ENCODE measurements around the gene SLC9A4.
A peak's percentile ranks its signal among the peaks of the same experiment; 100 is the strongest.

SLC9A4 gene

GRCh38 chr2:102438111-102438510, 34.9 kb upstream of the SLC9A4 start:
- DNase-seq (ENCODE audit: low read depth in 1 of 2, low spot score in 1 of 2) = no peak

GRCh38 chr2:102438578-102438977, 34.4 kb upstream of the SLC9A4 start:
- no peaks in the 10 kb centered on the region for H3K27me3 ChIP-seq (ENCODE audit: insufficient read depth, poor library complexity, severe bottlenecking)
- TF ChIP-seq GABPA (IDR thresholded peaks at IDR 0.05; ENCODE audit: low read depth) = no peak
- TF ChIP-seq SPI1 (IDR thresholded peaks at IDR 0.05; ENCODE audit: borderline replicate concordance, low read depth) = peak; percentile 40; the same call in 1 of the 2 replicates

More at GRCh38 chr2:102438111-102438510, 34.9 kb upstream of the SLC9A4 start:
- no peak for TF ChIP-seq CTCF (IDR thresholded peaks at IDR 0.05; ENCODE audit: insufficient read depth, low read length)
- TF ChIP-seq GABPA (IDR thresholded peaks at IDR 0.05; ENCODE audit: low read depth) = no peak
- TF ChIP-seq REST (IDR thresholded peaks at IDR 0.05; ENCODE audit: insufficient replicate concordance, low read depth) = no peak
- no peak for TF ChIP-seq POLR2AphosphoS5 (IDR thresholded peaks at IDR 0.05; ENCODE audit: low read depth)
- TF ChIP-seq SPI1 (IDR thresholded peaks at IDR 0.05; ENCODE audit: borderline replicate concordance, low read depth) = no peak
- Histone ChIP-seq H3K27me3 (ENCODE audit: insufficient read depth, poor library complexity, severe bottlenecking) (no peaks in the 10 kb centered on the region), H3K4me3 (replicated peaks; ENCODE audit: insufficient read depth, low read length) (no peak overlapping the region), H3K27ac (replicated peaks) (0 out of 2 replicates have a peak overlapping the region, but pooled peaks have one; percentile 12)

GRCh38 chr2:102439065-102439695, 33.8 kb upstream of the SLC9A4 start:
- H3K27me3 ChIP-seq (ENCODE audit: insufficient read depth, poor library complexity, severe bottlenecking) = no peaks in the 10 kb centered on the region
- H3K27ac ChIP-seq (replicated peaks) = no peak overlapping the region
- no peak for DNase-seq (ENCODE audit: low read depth in 1 of 2, low spot score in 1 of 2)
- no peak for TF ChIP-seq POLR2AphosphoS5 (IDR thresholded peaks at IDR 0.05; ENCODE audit: low read depth)
- no peak for TF ChIP-seq CTCF (IDR thresholded peaks at IDR 0.05; ENCODE audit: insufficient read depth, low read length)
- TF ChIP-seq REST (IDR thresholded peaks at IDR 0.05; ENCODE audit: insufficient replicate concordance, low read depth) = no peak
- no peak for TF ChIP-seq GABPA (IDR thresholded peaks at IDR 0.05; ENCODE audit: low read depth)
- TF ChIP-seq SPI1 (IDR thresholded peaks at IDR 0.05; ENCODE audit: borderline replicate concordance, low read depth) = no peak
- no peak overlapping the region for H3K4me3 ChIP-seq (replicated peaks; ENCODE audit: insufficient read depth, low read length)

More at GRCh38 chr2:102438578-102438977, 34.4 kb upstream of the SLC9A4 start:
- peak in 1 of 2 experiments; percentile 58 for DNase-seq (ENCODE audit: low read depth in 1 of 2, low spot score in 1 of 2)
- H3K4me3 ChIP-seq (replicated peaks; ENCODE audit: insufficient read depth, low read length) = no peak overlapping the region
- H3K27ac ChIP-seq (replicated peaks) = no peak overlapping the region

GRCh38 chr2:102442967-102443828, 29.8 kb upstream of the SLC9A4 start:
- H3K4me3 ChIP-seq (replicated peaks; ENCODE audit: insufficient read depth, low read length) = no peak overlapping the region
- DNase-seq (ENCODE audit: low read depth in 1 of 2, low spot score in 1 of 2) = peak in 1 of 2 experiments; percentile 52
- no peak overlapping the region for H3K27ac ChIP-seq (replicated peaks)
- TF ChIP-seq CTCF (IDR thresholded peaks at IDR 0.05; ENCODE audit: insufficient read depth, low read length) (peak; percentile 62), SPI1 (IDR thresholded peaks at IDR 0.05; ENCODE audit: borderline replicate concordance, low read depth) (no peak), POLR2AphosphoS5 (IDR thresholded peaks at IDR 0.05; ENCODE audit: low read depth) (no peak)
- H3K27me3 ChIP-seq (ENCODE audit: insufficient read depth, poor library complexity, severe bottlenecking) = no peaks in the 10 kb centered on the region

All from HL-60 (cell line).